ENCODE measurements around the gene TMEM117. TPM values are rescaled to one million over a fixed set of nuclear protein-coding genes. Genes with fewer than 3 reads are reported as not detected.

TMEM117 gene
- total and polyA plus RNA-seq, 10 of the 15 experiments (the other 5 are each of a cell fraction or from before 2014, with no cell fraction given), result 3.1 to 8.2 (median 6.1) TPM

DNA sequence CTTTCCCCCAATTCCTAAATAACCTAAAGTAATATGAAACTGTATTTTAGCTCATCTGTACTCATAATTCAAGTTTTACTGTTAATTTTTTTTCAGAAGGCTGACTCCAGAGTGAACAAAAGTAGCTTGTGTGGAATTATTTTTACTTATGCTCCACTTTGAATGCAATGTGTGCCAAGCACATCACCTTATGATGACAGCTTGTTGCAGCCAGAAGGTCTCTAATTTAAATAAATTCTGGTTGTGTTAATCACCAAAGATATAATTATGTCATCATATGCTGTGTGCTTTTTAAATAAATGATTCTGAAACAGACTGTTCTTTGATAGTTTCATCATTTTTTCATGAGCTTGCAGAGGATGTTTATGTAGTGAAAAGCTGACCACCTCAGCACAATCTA lies 283.1 kb downstream of the TMEM117 start:
- no peak for TF ChIP-seq ETV6 (conservative IDR thresholded peaks at IDR 0.05 in 1 of 2, IDR thresholded peaks at IDR 0.05 in 1 of 2; ENCODE audit: borderline replicate concordance in 1 of 2, low read depth in 1 of 2)
- no peak for TF ChIP-seq BMI1 (IDR thresholded peaks at IDR 0.05; ENCODE audit: borderline replicate concordance)
- TF ChIP-seq ZBTB40 (IDR thresholded peaks at IDR 0.05; ENCODE audit: borderline replicate concordance), result no peak
- TF ChIP-seq SRF (IDR thresholded peaks at IDR 0.05; ENCODE audit: low read depth in 2 of 2, low read length in 2 of 2), result no peak
- TF ChIP-seq ZBED1 (IDR thresholded peaks at IDR 0.05; ENCODE audit: borderline replicate concordance), result no peak
- TF ChIP-seq MYB (IDR thresholded peaks at IDR 0.05; ENCODE audit: borderline replicate concordance, low read depth, low read length), result no peak
- TF ChIP-seq, protein P1, sequence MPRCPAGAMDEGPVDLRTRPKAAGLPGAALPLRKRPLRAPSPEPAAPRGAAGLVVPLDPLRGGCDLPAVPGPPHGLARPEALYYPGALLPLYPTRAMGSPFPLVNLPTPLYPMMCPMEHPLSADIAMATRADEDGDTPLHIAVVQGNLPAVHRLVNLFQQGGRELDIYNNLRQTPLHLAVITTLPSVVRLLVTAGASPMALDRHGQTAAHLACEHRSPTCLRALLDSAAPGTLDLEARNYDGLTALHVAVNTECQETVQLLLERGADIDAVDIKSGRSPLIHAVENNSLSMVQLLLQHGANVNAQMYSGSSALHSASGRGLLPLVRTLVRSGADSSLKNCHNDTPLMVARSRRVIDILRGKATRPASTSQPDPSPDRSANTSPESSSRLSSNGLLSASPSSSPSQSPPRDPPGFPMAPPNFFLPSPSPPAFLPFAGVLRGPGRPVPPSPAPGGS (IDR thresholded peaks at IDR 0.05; ENCODE audit: borderline replicate concordance, insufficient read depth, low read depth, low read length, poor library complexity, severe bottlenecking), result no peak
- no peak for TF ChIP-seq TBL1XR1 (IDR thresholded peaks at IDR 0.05; ENCODE audit: low read depth, low read length)
- no peak for TF ChIP-seq ZSCAN29 (IDR thresholded peaks at IDR 0.05)
- TF ChIP-seq HDAC2 (IDR thresholded peaks at IDR 0.05), result no peak
- TF ChIP-seq PAX5 (IDR thresholded peaks at IDR 0.05; ENCODE audit: borderline replicate concordance, low read depth, low read length), result no peak
- DNase-seq (ENCODE audit: low read depth, low spot score) (no peak), ATAC-seq (no peak), FAIRE-seq (no peak)
- no peaks in the 10 kb centered on the region for H3K27me3 ChIP-seq (replicated peaks in 1 of 2; ENCODE audit: control insufficient read depth in 2 of 2, insufficient read depth in 2 of 2, low read length in 1 of 2)
- no peaks in the 10 kb centered on the region for H3K4me1 ChIP-seq (ENCODE audit: control insufficient read depth, insufficient read depth, low read length)
- intact Hi-C loops (cut with micrococcal nuclease; ENCODE audit: unreplicated experiment) (no loop called here), in situ Hi-C loops (cut with MboI) (no loop called here)
- ChIA-PET POLR2A (no interaction called here), CTCF (interaction anchor here (0.6 to 1.1 kb wide), 2 partner anchors 15 to 23 kb away, joined by 3 read pairs; no protein-coding TSS in a partner anchor), RAD21 (ENCODE audit: unreplicated experiment) (no interaction called here), SMC1A (ENCODE audit: uncharacterized antibody, unreplicated experiment) (interaction anchor here (1.4 to 1.5 kb wide), 2 partner anchors 12 to 15 kb away, joined by 3 to 7 read pairs; no protein-coding TSS in a partner anchor)
- H3K9ac ChIP-seq (ENCODE audit: control insufficient read depth, insufficient read depth, low read length), result no peak overlapping the region
- no peaks in the 10 kb centered on the region for H3K36me3 ChIP-seq (ENCODE audit: control insufficient read depth in 2 of 2, insufficient read depth in 2 of 2, low read length in 1 of 2)
- no peak overlapping the region for H3K27ac ChIP-seq (ENCODE audit: control insufficient read depth, insufficient read depth)
- no peak overlapping the region for H3K4me2 ChIP-seq (ENCODE audit: control insufficient read depth, insufficient read depth)
- H3K4me3 ChIP-seq, result no peak overlapping the region
- no peaks in the 10 kb centered on the region for H3K79me2 ChIP-seq (ENCODE audit: control insufficient read depth, insufficient read depth, low read length)
- BruUV-seq (replicated peaks), result no TSS peak
- H4K20me1 ChIP-seq (ENCODE audit: control insufficient read depth, insufficient read depth), result no peaks in the 10 kb centered on the region
- H3K9me3 ChIP-seq (replicated peaks; ENCODE audit: control insufficient read depth, insufficient read depth, low read length), result no peaks in the 10 kb centered on the region; the same call in 2 of the 3 replicates
- no peak overlapping the region for H2AFZ ChIP-seq (ENCODE audit: control insufficient read depth, low read depth, low read length)
